Activated naive CD4-positive, alpha-beta T cell (primary cell): ENCODE measurements around the gene ERCC1.

Experiments used
- DNase-seq, 4 experiments: peaks; one replicate each; lab custom pipeline; 2025; lab: John Stamatoyannopoulos, UW

Gene ERCC1

DNA sequence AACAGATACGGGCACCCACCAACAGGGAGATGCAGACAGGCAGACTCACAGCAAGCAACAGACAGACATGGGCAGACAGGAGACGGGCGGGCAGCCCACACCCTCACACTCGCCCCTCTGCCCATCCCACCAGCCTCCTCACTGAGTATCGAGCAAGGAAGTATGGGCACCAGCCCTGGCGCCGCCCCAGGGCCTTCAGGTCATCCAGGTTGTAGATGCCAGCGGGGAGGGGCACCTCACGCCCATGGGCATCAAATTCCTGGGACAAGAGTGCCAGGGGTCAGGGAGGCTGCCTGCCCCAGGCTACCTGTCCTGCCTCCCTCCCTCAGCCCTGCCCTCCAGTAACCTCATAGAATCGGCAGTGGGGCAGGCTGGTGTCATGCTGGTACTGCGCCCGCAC, 59.0 kb downstream of the ERCC1 start:
- no peak for DNase-seq

DNA sequence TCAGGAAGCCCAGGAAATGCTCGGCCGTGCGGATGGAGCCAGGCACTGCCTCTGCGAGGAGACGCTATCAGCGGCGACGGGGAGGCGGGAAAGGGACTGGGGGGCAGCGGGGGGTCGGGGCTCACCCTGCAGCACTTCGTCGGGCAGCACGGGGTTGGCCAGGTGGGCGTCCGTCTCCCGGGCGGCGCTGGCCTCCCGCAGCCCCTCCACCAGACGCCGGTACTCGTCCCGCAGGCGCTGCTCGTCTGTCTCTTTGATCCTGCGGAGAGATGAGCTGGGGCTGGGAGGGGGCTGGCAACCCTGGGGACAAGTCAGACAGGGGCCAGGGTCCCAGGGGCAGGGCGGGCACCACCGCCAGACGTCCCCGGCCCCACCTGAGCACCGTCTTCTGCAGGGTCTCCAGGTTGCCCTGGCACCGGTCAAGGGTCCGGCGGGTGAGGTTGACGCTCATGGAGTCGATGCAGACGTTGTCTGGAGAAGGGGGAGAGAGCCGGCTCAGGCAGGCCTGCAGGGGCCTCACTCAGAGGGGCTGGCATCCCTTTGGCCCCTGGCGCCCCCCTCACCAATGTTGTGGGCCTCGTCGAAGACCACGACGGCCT, 59.8 kb downstream of the ERCC1 start:
- DNase-seq: no peak

- DNase-seq: no peak
Measured at GRCh38 chr19:45362291-45362690, 61.4 kb downstream of the ERCC1 start.

DNA sequence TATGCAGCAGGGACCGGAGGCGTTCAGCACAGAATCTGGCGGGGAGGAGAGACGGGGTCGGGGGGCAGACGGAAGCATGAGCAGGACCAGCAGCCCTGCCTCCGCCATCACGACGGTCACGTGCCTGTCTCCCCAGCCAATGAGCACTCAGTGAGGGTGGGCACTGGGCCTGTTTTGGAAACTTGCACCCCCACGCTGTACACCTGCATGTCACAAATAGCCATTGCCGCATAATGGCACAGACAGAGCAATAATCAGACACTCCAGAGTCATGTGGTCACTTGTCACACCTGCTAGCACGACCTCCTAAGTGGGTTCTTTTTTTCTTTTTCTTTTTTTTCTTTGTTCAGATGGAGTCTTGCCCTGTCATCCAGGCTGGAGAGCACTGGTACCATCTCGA, 62.1 kb downstream of the ERCC1 start:
- DNase-seq: no peak

DNA sequence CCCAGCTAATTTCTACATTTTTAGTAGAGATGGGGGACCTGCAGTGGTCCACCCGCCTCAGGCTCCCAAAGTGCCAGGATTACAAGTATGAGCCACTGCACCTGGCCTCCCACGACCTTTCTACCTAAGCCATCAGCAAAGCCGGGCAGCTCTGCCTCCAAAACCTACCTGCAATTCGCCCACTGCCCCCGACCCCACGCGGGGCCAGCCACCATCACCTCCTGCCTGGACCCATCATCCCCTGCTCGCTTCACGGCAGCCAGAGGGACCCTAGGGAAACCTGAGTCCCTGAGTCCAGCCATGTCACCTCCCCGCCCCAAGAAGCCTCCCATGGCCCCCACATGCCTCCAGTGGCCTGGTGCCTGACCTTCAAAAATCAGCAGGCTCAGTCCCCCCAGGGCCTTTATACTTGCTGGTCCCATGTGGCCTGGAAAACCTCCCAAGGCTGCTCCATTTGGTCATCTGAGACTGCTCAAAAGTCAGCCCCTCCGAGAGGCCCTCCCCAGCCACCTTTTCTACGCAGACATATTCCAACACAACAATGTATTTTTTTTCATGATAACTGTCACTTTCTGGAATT, 65.4 kb downstream of the ERCC1 start:
- DNase-seq: no peak

- DNase-seq: no peak
Measured at GRCh38 chr19:45357445-45357783, 66.3 kb downstream of the ERCC1 start.
